ENCODE data around the gene ACBD4. TPM values are rescaled to one million over a fixed set of nuclear protein-coding genes. Genes with fewer than 3 reads are reported as not detected.
A peak's percentile ranks its signal among the peaks of the same experiment; 100 is the strongest.

Gene ACBD4
- total RNA-seq, 1 donor from 2014 or later = 5.5 TPM

DNA sequence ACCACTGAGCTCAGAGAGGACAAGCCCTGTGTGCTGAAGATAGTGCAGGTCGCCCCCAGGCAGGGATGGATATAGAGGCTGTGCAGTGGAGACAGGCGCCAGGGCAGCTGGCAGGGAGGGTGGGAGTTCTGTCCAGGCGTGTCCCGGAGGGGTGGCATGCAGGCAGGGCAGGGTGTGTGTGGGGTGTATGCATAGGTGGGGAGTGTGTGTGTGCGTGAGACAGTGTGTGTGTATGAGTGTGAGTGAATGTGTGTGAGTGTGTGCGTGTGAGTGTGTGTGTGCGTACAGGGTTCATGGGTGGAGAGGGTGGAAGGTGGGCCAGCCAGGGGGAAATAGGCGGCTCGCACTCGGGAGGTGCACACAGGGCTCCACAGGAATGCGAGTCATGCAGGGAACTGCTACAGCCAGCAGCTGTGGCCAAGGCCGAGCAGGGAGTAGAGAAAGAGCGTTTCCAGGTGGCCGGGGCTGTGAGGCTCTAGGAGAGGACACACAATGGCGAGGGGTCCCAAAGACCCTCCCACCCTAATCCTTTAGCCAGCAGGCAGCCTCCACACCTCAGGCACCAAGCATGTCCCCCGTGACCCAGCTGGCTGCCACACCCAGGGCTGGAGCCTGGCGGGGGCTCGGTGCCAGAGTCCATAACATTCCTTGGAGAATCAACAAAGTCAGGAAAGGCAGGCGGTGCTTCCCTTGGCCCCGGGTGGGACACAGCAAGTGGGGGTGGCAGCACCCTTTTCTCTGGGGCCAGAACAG, 7.8 kb upstream of the ACBD4 start:
- Mint-ChIP-seq H3K36me3 (ENCODE audit: low read depth) (no peaks in the 10 kb centered on the region), H3K27me3 (ENCODE audit: low read depth) (no peaks in the 10 kb centered on the region), H3K4me3 (no peak overlapping the region), H3K4me1 (peaks cover 12% of the 10 kb centered on the region), H3K27ac (ENCODE audit: unreplicated experiment) (peak overlapping the region; percentile 88), H3K9me3 (no peaks in the 10 kb centered on the region)
- DNase-seq (ENCODE audit: low read depth, low spot score) = no peak
- TF ChIP-seq, protein P1, sequence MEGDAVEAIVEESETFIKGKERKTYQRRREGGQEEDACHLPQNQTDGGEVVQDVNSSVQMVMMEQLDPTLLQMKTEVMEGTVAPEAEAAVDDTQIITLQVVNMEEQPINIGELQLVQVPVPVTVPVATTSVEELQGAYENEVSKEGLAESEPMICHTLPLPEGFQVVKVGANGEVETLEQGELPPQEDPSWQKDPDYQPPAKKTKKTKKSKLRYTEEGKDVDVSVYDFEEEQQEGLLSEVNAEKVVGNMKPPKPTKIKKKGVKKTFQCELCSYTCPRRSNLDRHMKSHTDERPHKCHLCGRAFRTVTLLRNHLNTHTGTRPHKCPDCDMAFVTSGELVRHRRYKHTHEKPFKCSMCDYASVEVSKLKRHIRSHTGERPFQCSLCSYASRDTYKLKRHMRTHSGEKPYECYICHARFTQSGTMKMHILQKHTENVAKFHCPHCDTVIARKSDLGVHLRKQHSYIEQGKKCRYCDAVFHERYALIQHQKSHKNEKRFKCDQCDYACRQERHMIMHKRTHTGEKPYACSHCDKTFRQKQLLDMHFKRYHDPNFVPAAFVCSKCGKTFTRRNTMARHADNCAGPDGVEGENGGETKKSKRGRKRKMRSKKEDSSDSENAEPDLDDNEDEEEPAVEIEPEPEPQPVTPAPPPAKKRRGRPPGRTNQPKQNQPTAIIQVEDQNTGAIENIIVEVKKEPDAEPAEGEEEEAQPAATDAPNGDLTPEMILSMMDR (conservative IDR thresholded peaks at IDR 0.05) = no peak

GRCh38 chr17:45128331-45128730, 7.2 kb upstream of the ACBD4 start:
- no peak for DNase-seq (ENCODE audit: low read depth, low spot score)
- Mint-ChIP-seq H3K4me1 (peaks cover 8% of the 10 kb centered on the region), H3K27ac (ENCODE audit: unreplicated experiment) (no peak overlapping the region), H3K27me3 (ENCODE audit: low read depth) (no peaks in the 10 kb centered on the region), H3K4me3 (no peak overlapping the region), H3K9me3 (no peaks in the 10 kb centered on the region), H3K36me3 (ENCODE audit: low read depth) (no peaks in the 10 kb centered on the region)
- TF ChIP-seq, protein P1 (conservative IDR thresholded peaks at IDR 0.05) = no peak

DNA sequence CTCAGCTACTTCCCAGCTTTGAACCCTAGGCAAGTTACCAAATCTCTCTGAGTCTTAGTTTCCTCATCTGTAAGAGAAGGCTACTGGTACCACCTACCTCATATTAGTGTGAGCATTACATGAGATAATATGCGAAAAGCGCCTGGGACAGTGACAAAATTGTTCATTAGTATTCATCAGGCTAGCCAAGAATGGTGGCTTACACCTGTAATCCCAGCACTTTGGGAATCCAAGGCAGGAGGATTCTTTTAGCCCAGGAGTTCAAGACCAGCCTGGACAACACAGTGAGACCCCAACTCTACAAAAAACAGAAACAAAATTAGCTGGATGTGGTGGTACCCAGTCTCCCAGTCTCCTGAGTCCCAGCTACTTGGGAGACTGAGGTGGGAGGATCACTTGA, 6.5 kb upstream of the ACBD4 start:
- H3K9me3 Mint-ChIP-seq = no peaks in the 10 kb centered on the region

GRCh38 chr17:45129426-45129939, 6.0 kb upstream of the ACBD4 start:
- no peak for DNase-seq (ENCODE audit: low read depth, low spot score)
- TF ChIP-seq, protein P1 (conservative IDR thresholded peaks at IDR 0.05) = no peak
- Mint-ChIP-seq H3K4me3 (no peak overlapping the region), H3K27ac (ENCODE audit: unreplicated experiment) (no peak overlapping the region), H3K27me3 (ENCODE audit: low read depth) (no peaks in the 10 kb centered on the region), H3K36me3 (ENCODE audit: low read depth) (no peaks in the 10 kb centered on the region), H3K9me3 (no peaks in the 10 kb centered on the region), H3K4me1 (peaks cover 7% of the 10 kb centered on the region)

More for the DNA sequence above, 6.5 kb upstream of the ACBD4 start:
- no peak overlapping the region for H3K27ac Mint-ChIP-seq (ENCODE audit: unreplicated experiment)
- no peak for DNase-seq (ENCODE audit: low read depth, low spot score)
- H3K4me3 Mint-ChIP-seq = no peak overlapping the region
- no peaks in the 10 kb centered on the region for H3K27me3 Mint-ChIP-seq (ENCODE audit: low read depth)
- no peaks in the 10 kb centered on the region for H3K36me3 Mint-ChIP-seq (ENCODE audit: low read depth)
- H3K4me1 Mint-ChIP-seq = peaks cover 7% of the 10 kb centered on the region
- TF ChIP-seq, protein P1 (conservative IDR thresholded peaks at IDR 0.05) = no peak

DNA sequence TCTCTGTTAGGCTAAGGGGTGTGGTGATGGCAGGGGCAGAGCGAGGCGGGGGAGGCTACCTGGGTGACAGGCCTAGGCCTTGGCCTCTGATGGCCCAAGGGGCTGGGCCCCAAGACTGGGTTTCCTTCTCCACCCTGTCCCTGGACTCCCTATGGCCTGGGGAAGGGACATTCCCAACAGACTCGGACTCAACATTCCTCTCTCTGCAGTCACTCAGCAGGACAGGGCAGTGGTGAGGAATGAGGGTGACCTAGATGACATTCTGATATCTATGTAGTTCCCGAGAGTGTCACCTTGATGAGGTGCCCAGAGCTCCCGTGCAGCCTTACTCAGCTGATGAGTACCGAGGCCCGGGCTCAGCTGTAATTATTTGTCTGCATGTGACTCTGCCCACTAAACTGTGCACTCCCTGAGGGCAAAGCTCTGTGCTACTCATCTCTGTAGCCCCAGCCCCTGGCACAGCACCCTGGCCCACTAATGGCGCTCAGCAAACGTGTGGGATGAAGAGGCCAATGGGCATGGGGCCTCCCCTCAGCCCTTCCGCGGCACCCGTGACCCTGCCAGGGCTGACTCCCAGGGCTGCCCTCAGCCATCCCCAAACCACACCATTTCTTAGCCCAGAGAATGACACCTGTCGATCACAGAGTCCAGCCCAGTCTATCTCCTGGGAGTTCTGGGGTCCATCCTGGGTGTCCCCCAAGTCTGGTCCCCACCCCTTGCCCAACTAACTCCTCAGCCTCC, 5.4 kb upstream of the ACBD4 start:
- no peak overlapping the region for H3K27ac Mint-ChIP-seq (ENCODE audit: unreplicated experiment)
- no peak for DNase-seq (ENCODE audit: low read depth, low spot score)

More for the DNA sequence above, 5.4 kb upstream of the ACBD4 start:
- peaks cover under 1% of the 10 kb centered on the region for H3K27me3 Mint-ChIP-seq (ENCODE audit: low read depth)
- H3K4me3 Mint-ChIP-seq = peak overlapping the region; percentile 84
- H3K9me3 Mint-ChIP-seq = no peaks in the 10 kb centered on the region
- no peaks in the 10 kb centered on the region for H3K36me3 Mint-ChIP-seq (ENCODE audit: low read depth)
- TF ChIP-seq, protein P1 (conservative IDR thresholded peaks at IDR 0.05) = no peak
- peaks cover 8% of the 10 kb centered on the region for H3K4me1 Mint-ChIP-seq

Data from neural crest cell (in vitro differentiated cells).